Esophagus squamous epithelium (tissue), 5 donors: ENCODE results near the gene UVRAG. TPM values are rescaled to one million over a fixed set of nuclear protein-coding genes. Genes with fewer than 3 reads are reported as not detected.

Experiments
- DNase-seq: peaks from one replicate; lab custom pipeline; 2025; lab: John Stamatoyannopoulos, UW
- H3K27ac ChIP-seq, 4 donors: fragments of 200-600 bp; sonication (generic); one replicate each; pipeline ENCODE4 v1.5.1; 2016 to 2019; ENCODE audit warnings: mild to moderate bottlenecking in 1 of 4
- H3K27me3 ChIP-seq, 4 donors: fragments of 200-600 bp; sonication (generic); 1 replicate in 3 of 4; 2 replicates in 1 of 4; pipeline versions ENCODE4 v1.5.1 to v1.6.0; 2017 to 2021; ENCODE audit warnings: antibody characterized with exemption in 1 of 4
- H3K36me3 ChIP-seq, 3 donors: fragments of 200-600 bp; sonication (generic); one replicate each; pipeline ENCODE4 v1.5.1; 2016 to 2019
- H3K4me1 ChIP-seq, 3 donors: fragments of 200-600 bp; sonication (generic); one replicate each; pipeline ENCODE4 v1.5.1; 2017 to 2019
- H3K4me3 ChIP-seq, 4 donors: fragments of 200-600 bp; sonication (generic); 1 replicate in 3 of 4; 2 replicates in 1 of 4; pipeline ENCODE4 v1.5.1; 2016 to 2019; ENCODE audit warnings: mild to moderate bottlenecking in 2 of 4, moderate library complexity in 1 of 4
- H3K9me3 ChIP-seq, 3 donors: fragments of 200-600 bp; sonication (generic); one replicate each; pipeline ENCODE4 v1.5.1; 2016 to 2019
- POLR2A ChIP-seq, 4 donors: fragments of 450-650 bp; IDR thresholded peaks; one replicate each; pipeline ENCODE4 v1.6.1; 2017; ENCODE audit warnings: antibody characterized with exemption in 4 of 4, mild to moderate bottlenecking in 4 of 4, moderate library complexity in 3 of 4
- WGBS, 2 donors: methylation state at CpG; one replicate each; pipeline ENCODE4 v1.1.5; 2018; 5-methylcytosine and 5-hydroxymethylcytosine counted together
- intact Hi-C: fragments of 100-400 bp; cut with DNase I; formaldehyde crosslinking; loops from one replicate; pipeline ENCODE4 v1.15.0; 2022
- total RNA-seq, 4 donors: library from RNA; depleted of rRNA; stranded (reverse); fragments of >200 nt; gene quantifications; one replicate each; pipeline ENCODE4 v1.1.0, GENCODE V29; 2016
- TF ChIP-seq, protein P1 (sequence below), 6 experiments: fragments of 450-650 bp in 4 of 6; fragments of 200-600 bp in 2 of 6; sonication (generic) in 2 of 6; IDR thresholded peaks; one replicate each; pipeline ENCODE4 v1.5.1; 2016 to 2019; ENCODE audit warnings: antibody characterized with exemption in 6 of 6, mild to moderate bottlenecking in 4 of 6, moderate library complexity in 4 of 6
- donor health status: DM: yes; HTN: yes; CAD: no.

Gene UVRAG
- total RNA-seq, 4 donors from 2014 or later: 3.5 to 15.4 (median 8.5) TPM

DNA sequence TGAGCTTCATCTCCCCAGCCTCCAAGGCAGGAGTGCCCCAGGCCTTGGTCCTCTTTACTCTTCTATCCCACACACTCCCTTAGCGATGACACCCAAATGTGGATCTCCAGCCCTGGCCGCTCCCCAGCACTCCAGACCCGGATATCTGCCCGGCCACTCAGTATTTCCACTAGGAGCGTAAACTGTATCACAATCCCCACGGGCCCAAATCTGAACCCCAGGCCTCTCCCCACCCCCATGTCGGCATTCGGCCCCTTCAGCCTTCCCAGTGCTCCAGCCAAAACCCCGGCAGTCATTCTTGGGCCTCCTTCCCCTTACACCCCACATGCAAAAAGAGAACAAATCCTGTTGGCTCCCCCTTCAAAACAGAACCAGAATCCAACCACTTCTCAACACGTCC, 370.5 kb downstream of the UVRAG start:
- Histone ChIP-seq H3K27ac (peak overlapping the region in 3 of 4 donors; percentile 58 to 73 (median 73)), H3K9me3 (no peaks in the 10 kb centered on the region), H3K27me3 (no peaks in the 10 kb centered on the region), H3K4me1 (peaks cover 0 to 33% (median 9%) of the 10 kb centered on the region in 3 donors), H3K4me3 (no peak overlapping the region), H3K36me3 (no peaks in the 10 kb centered on the region)
- WGBS, 2 donors: 73 to 82% methylated on average over 9 of the region's 10 CpGs
- TF ChIP-seq, protein P1, sequence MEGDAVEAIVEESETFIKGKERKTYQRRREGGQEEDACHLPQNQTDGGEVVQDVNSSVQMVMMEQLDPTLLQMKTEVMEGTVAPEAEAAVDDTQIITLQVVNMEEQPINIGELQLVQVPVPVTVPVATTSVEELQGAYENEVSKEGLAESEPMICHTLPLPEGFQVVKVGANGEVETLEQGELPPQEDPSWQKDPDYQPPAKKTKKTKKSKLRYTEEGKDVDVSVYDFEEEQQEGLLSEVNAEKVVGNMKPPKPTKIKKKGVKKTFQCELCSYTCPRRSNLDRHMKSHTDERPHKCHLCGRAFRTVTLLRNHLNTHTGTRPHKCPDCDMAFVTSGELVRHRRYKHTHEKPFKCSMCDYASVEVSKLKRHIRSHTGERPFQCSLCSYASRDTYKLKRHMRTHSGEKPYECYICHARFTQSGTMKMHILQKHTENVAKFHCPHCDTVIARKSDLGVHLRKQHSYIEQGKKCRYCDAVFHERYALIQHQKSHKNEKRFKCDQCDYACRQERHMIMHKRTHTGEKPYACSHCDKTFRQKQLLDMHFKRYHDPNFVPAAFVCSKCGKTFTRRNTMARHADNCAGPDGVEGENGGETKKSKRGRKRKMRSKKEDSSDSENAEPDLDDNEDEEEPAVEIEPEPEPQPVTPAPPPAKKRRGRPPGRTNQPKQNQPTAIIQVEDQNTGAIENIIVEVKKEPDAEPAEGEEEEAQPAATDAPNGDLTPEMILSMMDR (IDR thresholded peaks at IDR 0.05): no peak
- no peak for TF ChIP-seq POLR2A (IDR thresholded peaks at IDR 0.05)
- no peak for DNase-seq
- intact Hi-C loops: no loop called here

DNA sequence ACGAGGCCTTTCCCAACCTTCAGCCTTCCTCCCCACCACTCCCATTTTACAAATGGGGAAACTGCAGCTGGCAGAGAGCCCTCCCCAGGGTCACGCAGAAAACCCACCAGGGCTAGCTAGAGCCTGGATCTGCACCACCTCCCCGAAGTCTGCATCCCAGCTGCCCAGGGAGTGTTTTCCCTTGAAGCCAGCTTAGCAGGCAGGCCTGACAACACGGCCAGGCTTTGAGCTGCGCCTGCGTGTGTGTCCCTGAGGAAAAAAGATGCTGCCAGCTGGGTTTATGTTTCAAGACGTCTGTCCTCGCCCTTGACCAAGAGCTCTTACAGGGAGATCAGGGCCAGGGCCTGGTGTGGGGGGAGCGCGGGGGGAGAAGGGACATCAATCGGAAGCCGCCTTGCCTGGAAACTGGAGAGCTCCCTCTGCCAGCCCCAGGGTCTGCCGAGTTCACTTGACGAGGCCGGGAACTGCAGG, 371.0 kb downstream of the UVRAG start:
- Histone ChIP-seq H3K27ac (peak overlapping the region in 3 of 4 donors; percentile 58 to 73 (median 73)), H3K4me3 (no peak overlapping the region), H3K4me1 (peaks cover 0 to 38% (median 9%) of the 10 kb centered on the region in 3 donors), H3K36me3 (no peaks in the 10 kb centered on the region), H3K27me3 (no peaks in the 10 kb centered on the region), H3K9me3 (no peaks in the 10 kb centered on the region)
- intact Hi-C loops: no loop called here
- 58 to 79% methylated on average over 10 to 11 of the region's 15 CpGs for WGBS, 2 donors
- no peak for TF ChIP-seq POLR2A (IDR thresholded peaks at IDR 0.05)
- TF ChIP-seq, protein P1 (IDR thresholded peaks at IDR 0.05): no peak
- no peak for DNase-seq

DNA sequence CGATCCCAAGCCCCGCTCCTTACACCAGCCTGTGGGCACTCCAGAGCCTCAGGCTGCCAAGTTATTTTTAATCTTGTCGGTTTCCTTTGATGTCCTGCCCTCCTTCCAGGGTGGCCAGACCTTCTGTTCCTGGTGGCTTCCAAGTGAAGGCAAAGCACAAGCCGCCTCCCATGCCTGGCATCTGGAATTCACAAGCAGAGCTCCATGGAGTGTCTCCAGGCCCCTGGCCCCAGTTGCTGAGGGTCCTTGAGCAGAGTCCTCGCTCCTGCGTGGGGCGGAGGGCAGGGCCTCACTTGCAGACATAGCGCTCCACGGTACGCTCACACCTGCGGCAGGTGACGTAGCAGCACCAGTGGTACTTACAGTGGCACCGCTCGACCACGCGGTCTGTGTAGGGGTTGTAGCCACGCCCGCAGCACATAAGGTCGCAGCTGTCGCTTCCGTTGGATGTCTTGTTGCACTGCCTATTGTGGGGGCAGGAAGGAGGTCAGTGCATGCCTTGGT, 371.8 kb downstream of the UVRAG start:
- no peaks in the 10 kb centered on the region for H3K27me3 ChIP-seq
- H3K9me3 ChIP-seq: no peaks in the 10 kb centered on the region
- intact Hi-C loops: no loop called here
- 59 to 84% methylated on average over 3 to 6 of the region's 21 CpGs for WGBS, 2 donors
- peak overlapping the region in 3 of 4 donors; percentile 21 to 73 (median 21) for H3K27ac ChIP-seq
- peaks cover 0 to 39% (median 9%) of the 10 kb centered on the region in 3 donors for H3K4me1 ChIP-seq
- no peak for TF ChIP-seq POLR2A (IDR thresholded peaks at IDR 0.05)
- TF ChIP-seq, protein P1 (IDR thresholded peaks at IDR 0.05): no peak
- no peaks in the 10 kb centered on the region for H3K36me3 ChIP-seq
- no peak for DNase-seq
- no peak overlapping the region for H3K4me3 ChIP-seq

DNA sequence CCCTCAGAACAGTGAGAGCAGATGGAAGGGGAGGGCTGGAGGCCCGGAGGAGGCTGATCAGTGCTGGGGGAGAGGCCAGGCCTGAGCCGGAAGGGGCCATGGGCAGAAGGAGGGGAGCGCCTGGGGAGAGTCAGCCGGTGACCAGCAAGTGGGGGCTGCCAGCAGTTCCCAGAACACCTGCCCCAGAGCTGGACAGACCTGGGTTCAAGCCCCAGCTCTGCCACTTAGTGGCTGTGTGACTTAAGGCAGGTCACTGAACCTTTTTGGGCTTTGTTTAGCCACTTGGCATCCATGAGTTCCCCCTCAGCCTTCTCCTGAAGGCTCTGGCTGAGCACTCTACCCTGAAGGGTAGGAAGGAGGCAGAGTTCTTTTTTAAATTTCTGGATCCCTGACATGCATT, 373.9 kb downstream of the UVRAG start:
- Histone ChIP-seq H3K4me3 (no peak overlapping the region), H3K4me1 (peaks cover 0 to 39% (median 9%) of the 10 kb centered on the region in 3 donors), H3K9me3 (no peaks in the 10 kb centered on the region), H3K27me3 (no peaks in the 10 kb centered on the region), H3K36me3 (no peaks in the 10 kb centered on the region), H3K27ac (no peak overlapping the region)
- DNase-seq: no peak
- 77 to 96% methylated on average over 4 of the region's 4 CpGs for WGBS, 2 donors
- no peak for TF ChIP-seq POLR2A (IDR thresholded peaks at IDR 0.05)
- TF ChIP-seq, protein P1 (IDR thresholded peaks at IDR 0.05): no peak
- intact Hi-C loops: no loop called here

DNA sequence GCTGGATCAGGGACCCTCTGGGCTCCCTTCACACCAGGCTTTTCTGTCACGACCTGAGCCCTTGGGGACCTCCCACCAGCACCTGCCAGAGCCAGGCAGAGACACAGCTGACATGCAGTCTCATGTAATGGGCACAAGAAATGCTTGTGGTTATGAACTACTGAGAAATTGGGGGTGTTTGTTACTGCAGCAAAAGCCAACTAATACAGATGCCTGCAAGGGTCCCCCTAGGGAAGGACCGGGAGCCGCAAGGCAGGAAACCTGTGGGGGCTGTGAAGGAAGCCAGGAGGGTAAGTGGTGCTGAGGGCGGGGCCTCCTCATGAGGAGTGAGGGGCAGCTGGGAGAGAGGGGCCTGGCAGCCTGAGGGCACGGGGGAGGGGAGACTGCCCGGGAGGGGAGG, 374.7 kb downstream of the UVRAG start:
- Histone ChIP-seq H3K27ac (no peak overlapping the region), H3K9me3 (no peaks in the 10 kb centered on the region), H3K27me3 (no peaks in the 10 kb centered on the region), H3K4me1 (peaks cover 0 to 35% (median 9%) of the 10 kb centered on the region in 3 donors), H3K4me3 (no peak overlapping the region), H3K36me3 (no peaks in the 10 kb centered on the region)
- DNase-seq: no peak
- intact Hi-C loops: no loop called here
- TF ChIP-seq, protein P1 (IDR thresholded peaks at IDR 0.05): no peak
- TF ChIP-seq POLR2A (IDR thresholded peaks at IDR 0.05): no peak
- 73 to 92% methylated on average over 2 to 4 of the region's 6 CpGs for WGBS, 2 donors
